PC-3 (cell line): ENCODE data around the gene KLHDC9.

ENCODE experiments used
- CTCF ChIP-seq: fragments of 300-600 bp; sonication (generic); conservative IDR thresholded peaks from 2 replicates; pipeline ENCODE4 v1.5.1; 2017; ENCODE audit warnings: antibody characterized with exemption, low read depth, mild to moderate bottlenecking, low read length
- EZH2 ChIP-seq: fragments of 300-600 bp; sonication (generic); IDR thresholded peaks from one replicate; pipeline ENCODE4 v1.6.1; 2017; ENCODE audit warnings: antibody characterized with exemption, mild to moderate bottlenecking, low read length; ENCODE audit not compliant: unreplicated experiment

- TF ChIP-seq EZH2 (no peak), CTCF (no peak)
Observed at GRCh38 chr1:161080441-161081405, 17.4 kb upstream of the KLHDC9 start.
